ENCODE results near the gene TMEM203.

- TF ChIP-seq CTCF (conservative IDR thresholded peaks at IDR 0.05; ENCODE audit: low read depth, low read length) (no peak), EZH2 (IDR thresholded peaks at IDR 0.05; ENCODE audit: low read length, unreplicated experiment) (no peak)
Measured at GRCh38 chr9:137234055-137234697, 28.7 kb upstream of the TMEM203 start.

Measured in PC-3 (cell line).